Stimulated activated CD8-positive, alpha-beta memory T cell treated with anti-CD3 and anti-CD28 coated beads, Interleukin-12 subunit alpha, Interleukin-12 subunit beta, amount 100 ng/mL, for 24 hours (primary cell): ENCODE data around the gene IRS2.

ENCODE experiments used
- DNase-seq: peaks from one replicate; pipeline ENCODE4 v3.0.0-alpha.2; 2020; ENCODE audit errors: extremely low read depth

The IRS2 gene

DNA sequence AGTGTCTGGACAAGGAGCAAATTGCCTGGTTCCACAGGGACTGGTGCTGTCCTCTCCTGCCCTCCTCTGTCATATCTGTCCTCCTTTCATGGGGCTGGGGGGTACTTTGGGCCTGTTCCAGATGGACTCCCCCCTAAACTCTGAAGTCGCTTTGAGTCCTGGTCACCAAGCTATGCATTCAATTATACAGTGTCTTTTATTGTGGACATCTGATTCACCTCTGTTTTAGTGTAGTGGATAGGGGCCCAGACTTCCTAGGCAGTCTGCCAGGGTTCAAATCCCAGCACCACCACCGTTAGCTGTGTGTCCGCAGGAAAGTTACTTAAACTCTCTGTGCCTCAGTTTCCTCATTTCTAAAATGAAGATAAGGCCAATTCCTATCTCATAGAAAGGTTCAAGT is 21.0 kb upstream of the IRS2 start:
- no peak for DNase-seq

DNA sequence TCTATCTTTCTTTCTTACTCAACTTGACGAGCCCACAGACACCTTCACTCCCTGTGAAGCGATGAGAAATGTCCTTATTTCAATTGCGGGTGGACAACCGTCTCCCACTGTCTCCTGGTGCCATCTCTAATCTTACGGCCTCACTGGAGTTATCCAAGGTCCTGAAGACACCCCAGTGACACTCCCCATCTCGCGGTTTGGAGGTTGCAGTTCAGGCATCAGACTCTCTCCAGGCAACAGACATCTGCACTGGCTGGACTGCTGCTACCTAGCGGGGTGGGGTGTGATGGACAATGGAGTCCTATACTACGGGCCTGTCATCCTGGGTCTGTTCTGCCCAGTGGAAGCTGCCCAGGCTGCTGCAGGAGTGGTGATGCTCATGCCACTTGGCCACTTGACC is 18.3 kb upstream of the IRS2 start:
- DNase-seq = no peak

DNA sequence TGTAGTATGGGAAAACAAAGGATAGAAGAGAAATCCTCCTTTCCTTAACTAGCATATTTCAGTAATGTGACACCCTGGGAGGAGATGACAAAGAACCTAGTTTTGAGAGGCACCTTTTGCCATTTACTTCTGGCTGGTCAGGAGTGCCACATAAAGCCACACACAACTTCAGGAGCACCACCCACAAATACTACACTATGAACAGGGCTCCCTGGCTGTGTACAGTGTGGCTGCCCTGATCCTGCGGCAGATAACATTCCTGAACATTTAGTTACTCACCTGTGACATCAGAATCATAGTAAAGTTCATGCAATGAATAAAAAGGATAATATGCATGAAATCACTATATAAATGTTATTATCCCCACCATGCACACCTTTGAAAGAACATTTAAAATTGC is 17.4 kb upstream of the IRS2 start:
- DNase-seq = no peak

DNA sequence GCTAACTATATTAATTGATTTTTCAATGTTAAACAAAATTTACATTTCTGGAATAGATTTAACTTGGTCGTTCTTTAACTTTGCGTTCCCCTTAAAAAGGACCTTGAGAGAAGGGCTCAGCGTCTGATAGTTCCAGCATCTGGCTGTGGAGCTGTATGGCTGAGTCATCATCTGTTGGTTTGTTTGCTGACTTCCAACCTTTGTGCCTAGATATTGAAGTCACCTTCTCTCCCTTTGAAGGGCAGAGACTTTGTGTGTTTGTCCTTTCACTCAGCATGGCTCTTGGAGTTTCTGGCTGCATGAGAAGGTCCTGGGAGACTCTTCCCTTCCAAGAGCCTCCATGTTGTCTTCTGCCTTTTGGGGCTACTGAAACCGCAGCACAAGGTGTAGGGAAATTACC is 16.6 kb upstream of the IRS2 start:
- no peak for DNase-seq

DNA sequence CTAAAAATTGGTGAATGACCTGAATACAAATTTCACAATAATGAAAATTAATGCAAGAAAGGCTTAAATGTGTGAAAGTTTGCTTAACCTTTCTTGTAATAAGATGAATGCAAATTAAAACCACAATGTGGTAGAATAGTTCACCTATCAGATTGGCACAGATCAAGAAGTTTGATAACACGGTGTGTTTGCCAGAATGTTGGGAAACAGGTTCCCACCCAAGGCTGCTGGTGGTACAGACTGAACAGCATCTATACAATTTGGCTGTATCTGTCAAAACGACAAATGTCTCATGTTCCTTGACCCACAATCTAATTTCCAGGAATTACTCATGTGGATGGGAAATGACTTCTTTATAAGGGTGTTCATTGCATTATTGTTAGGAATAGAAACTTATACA is 8.6 kb upstream of the IRS2 start:
- no peak for DNase-seq

DNA sequence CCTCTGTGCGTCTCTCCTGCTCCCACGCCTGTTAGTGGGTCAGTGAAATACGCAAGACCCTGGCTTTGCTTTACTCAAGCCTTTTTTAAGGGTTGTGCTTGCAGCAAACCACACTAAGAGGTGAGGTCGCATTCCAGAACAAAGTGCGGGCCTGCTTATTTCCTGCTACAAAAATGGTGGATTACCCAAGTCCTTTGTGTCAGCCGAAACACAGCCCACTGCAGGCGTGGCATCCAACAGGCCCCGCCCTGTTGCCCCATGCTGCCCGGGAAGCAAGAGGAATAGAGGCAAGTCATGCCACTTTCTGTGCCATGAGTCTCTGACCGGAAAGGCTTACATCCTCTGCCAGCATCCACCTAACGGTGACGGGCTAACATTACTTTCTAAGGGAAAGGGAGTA is 7.7 kb upstream of the IRS2 start:
- DNase-seq = no peak

DNA sequence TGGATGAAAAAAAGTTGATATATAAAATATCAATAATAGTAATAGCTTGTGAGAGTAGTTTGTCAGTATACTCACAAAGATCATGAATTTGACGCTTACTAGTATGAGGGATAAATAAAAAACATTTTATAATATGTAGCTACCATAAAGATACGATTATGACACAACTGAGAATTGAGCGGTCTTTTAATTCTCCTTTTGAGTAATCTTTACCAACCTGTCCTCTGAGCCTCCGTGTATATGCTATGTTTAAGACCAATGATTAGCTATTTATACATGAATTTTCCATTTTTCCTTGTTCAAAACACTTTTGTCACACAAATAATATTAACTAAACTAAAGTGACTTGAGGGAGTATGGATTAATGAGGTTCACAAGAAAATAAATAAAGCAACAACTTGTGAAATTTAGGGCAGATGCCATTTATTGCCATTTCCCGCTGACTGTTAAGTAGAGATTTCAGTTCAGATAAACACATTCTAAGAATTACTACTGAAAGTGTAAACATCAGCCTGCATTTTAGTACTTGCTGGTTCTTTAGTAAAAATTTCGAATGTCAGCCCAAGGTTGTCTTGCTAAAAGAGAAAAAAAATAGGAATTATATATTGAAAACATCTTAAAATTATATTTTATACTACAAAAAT is 6.2 kb upstream of the IRS2 start:
- DNase-seq = no peak

DNA sequence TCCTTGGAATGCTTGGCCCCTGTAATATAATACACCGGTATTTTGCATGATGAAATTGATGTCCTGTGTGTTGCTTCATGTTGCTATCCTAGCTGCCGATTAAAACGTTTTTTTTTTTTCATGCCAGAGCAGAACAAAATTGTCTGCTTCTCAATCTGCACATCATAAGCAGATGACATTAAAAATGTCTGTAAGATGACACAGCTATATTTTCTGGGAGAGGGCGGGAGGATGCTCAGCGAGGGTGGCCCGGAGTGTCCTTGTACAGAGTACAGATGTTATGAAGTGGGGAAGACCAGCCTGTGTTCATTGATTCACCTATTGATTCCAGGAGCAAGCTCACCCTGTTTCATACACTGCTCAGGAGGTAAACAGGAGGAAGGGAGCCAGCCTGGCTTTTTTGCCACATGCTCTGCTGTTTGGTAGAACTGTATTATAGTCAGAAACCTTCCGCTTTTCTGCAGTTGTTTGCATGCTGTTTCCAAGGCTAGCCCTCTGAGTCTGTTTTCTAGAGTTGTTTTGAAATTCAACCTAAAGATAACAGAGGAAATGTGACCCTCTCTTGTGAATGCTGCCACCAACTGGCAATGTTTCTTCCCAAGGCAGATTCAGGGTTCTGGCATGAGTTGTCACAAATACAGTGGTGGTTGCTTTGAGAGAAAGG is 4.7 kb upstream of the IRS2 start:
- no peak for DNase-seq

DNA sequence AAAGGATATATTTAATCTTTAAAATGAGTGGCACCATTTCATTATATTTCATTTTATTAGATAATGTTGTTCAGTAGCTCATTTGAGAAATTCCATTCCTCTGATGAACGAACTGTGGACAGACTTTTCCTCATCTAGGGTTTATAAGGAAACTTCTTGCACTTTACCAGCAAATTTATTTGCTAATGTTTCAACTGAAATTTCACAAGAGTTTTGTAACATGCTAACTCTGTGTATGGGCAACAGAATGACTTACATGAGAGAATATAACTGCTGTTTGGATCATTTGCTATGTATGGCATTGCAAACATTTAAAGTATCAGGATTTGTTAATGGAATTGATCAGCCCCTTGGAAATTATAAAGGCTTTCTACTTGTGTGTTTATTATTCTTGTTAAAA is 3.7 kb upstream of the IRS2 start:
- DNase-seq = no peak

DNA sequence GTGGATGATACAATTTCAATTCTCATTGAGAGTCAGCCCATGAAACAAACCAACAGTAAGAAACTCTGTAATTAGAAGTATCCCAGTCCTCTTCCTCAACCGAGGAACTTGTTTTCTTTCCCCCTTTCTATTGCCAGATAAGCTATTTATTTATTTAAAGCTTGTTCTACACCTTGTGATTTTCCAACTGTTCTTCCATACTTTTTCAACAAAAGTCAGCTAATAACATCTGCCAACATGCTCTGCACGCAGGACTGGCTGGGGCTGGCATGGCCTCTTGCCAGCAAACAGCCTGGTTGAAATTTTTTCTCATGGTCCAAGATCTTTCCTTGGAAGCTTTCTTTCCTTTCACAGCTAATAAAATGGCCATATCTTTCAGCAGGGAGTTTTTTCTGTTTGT is 2.9 kb upstream of the IRS2 start:
- DNase-seq = no peak

DNA sequence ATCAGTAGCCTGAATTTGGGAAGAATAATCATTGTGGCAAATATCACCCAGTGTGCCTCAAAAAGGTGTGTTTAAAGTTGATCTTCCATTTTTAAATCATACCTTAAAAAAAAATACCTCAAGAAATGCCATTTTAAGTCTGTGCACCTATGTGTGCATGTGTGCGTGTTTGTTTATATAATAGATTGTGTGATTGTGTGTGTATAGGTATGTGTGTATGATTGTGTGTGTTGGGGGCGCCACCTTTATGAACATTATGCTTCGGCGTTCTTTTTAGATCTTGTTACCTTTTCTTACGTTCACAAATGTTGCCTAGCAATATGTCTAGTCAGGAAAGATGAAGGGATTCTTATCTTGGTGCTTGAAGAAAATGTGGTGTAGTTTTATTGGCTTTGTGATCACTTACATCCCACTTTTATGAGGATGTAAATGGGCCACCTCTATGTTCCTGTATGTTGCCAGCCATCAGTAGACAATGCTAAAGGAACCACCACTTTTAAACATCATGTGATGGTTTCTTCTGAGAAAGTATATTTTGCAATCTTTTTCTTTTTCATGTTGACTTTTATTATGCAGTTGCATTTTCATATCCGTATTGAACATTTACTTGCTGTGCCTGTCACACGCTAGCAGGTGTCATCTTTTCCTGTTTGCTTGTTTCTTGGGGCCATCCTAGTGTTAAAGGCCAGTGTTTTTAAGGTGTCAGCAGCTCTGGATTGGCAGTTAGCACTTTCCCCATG is 2.2 kb upstream of the IRS2 start:
- no peak for DNase-seq

DNA sequence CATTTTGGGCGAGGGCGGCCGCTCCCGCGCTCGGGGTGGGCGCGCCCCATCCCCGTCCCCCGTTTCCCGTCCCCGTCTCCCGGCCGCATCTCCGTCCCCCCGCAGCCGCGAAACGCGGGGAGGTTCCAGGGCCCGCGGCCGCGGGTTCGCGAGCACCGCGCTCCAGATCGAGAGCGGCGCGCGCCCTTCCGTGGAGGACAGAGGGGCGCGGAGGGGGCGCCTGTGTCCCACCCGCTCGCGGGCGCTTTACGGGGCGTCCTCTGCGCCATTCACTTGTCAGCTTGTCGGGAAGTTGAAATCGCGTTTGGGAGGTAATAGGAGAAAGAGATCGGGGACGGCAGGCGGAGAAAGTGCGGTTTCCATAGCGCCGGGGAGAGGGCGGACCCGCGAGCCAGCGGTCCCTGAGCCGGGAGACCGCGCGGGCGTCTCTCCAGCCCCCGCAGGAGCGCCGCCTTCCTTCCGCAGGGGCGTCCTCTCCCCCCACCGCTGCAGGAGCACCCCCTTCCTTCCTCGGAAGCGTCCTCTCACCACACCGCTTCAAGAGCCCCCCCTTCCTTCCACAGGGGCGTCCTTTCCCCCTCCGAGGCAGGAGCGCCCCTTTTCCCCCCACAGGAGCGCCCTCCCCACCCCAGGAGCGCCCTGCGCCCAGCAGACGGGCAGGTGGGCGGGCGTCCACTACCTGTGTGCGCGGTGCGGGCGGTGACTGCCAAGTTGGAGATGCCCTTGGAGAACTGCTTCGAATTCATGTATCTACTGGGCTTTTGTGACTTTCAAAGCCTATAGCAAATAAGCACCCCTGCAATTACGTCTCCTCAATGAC is 962 bp upstream of the IRS2 start:
- DNase-seq = no peak

DNA sequence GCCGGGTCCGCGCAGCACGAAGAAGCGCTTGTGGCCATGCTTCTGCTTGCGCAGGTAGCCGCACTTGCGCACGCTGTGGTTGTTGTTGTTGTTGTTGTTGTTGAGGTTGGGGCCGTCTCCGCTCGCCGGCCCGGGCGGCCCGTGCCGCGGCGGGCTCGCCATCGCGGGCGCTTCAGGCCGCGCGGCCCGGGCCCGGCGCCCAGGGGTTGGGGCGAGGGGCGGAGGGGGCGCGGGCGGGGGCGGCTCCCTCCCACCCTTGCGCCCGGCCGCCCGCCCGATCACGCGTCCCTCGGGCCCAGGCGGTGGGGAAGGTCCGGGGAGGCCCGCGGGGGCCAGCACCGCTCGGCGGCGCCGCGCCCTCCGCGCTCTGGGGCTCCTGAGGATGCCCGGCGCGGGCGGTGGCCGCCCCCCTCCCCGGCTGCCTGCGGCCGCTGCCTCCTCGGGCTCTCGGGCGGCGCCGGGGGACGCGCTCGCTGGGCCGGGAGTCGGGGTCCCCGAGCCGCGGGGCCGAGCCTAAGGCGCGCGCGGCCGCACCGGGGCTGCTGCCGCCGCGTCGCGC is 412 bp downstream of the IRS2 start:
- DNase-seq = no peak

DNA sequence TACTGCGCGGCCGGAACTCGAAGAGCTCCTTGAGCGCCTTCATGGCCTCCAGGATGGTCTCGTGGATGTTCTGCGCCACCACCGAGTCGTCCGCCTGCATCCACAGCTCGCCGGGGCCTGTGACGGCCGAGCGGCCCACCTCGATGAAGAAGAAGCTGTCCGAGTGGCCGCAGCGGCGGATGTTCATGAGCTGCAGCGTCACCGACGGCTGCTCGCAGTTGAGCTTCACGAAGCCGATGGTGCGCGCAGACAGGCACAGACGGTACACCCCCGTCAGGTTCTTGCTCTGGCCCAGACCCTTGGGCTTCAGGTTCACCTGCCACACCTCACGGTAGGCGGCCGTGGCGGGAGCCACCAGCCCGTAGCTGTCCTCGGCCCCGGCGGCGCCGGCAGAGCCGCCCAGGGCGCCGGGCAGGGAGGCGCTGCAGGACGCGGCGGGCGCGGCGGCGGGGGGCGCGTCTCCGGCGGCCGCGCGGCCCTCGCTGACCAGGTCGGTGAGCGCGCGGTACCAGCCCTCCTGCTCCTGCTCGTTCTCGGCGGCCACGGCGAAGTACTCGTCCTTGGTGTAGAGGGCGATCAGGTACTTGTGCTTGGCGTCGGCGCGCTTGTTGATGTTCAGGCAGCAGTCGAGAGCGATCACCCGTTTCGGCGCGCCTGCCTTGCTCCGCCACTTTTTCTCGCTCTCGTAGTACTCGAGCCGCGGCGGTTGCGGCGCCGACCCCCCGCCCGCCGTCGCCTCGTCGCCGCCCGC is 1.1 kb downstream of the IRS2 start:
- no peak for DNase-seq

DNA sequence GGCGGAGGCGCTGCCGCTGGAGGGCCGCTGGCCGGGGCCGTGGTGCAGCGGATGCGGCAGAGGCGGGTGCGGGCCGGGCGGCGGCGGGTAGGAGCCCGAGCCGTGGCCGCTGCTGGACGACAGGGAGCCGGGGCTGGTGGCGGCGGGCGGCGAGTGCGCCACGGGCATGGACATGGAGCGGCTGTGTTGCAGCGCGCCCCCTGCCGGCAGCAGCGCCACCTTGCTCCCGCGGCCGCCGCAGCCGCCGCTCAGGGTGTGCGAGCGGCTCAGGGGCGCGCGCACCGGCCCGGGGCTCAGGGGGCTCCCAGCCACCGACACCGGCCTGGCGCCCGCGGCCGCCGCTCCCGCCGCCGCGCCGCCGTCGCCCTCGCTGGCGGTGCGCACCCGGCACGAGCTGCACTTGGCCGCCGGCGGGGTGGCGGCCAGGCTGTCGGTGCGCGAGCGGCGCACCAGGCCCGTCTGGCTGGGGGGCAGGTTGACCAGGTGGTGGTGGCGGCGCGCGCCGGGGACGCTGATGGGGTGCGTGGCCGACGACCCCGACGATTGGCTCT is 1.7 kb downstream of the IRS2 start:
- no peak for DNase-seq

DNA sequence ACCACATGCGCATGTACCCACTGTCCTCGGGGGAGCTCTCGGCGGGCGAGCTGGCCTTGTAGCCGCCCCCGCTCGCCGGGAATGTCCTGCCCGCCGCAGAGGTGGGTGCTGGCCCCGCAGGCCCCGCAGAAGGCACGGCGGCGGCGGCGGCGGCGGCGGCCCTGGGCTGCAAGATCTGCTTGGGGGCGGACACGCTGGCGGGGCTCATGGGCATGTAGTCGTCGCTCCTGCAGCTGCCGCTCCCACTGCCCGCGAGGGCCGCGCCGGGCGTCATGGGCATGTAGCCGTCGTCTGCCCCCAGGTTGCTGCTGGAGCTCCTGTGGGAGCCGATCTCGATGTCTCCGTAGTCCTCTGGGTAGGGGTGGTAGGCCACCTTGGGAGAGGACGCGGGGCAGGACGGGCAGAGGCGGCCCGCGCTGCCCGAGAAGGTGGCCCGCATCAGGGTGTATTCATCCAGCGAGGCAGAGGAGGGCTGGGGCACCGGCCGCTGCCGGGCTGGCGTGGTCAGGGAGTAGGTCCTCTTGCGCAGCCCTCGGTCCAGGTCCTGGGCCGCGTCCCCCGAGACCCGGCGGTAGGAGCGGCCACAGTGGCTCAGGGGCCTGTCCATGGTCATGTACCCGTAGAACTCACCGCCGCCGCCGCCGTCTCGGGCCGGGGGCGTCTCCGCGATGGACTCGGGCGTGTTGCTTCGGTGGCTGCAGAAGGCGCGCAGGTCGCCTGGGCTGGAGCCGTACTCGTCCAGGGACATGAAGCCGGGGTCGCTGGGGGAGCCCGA is 2.4 kb downstream of the IRS2 start:
- no peak for DNase-seq

DNA sequence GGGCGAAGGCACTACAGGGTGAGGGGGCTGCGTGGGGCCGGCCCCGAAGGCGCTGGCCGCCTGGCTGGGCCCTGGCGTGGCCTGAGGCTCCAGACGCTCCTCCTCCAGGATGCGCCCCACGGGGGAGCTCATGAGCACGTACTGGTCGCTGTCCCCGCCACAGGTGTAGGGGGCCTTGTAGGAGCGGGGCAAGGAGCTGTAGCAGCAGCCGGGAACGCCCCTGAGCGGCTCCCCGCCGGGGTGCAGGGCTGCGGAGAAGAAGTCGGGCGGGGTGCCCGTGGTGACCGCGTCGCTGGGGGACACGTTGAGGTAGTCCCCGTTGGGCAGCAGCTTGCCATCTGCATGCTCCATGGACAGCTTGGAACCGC is 3.0 kb downstream of the IRS2 start:
- no peak for DNase-seq

DNA sequence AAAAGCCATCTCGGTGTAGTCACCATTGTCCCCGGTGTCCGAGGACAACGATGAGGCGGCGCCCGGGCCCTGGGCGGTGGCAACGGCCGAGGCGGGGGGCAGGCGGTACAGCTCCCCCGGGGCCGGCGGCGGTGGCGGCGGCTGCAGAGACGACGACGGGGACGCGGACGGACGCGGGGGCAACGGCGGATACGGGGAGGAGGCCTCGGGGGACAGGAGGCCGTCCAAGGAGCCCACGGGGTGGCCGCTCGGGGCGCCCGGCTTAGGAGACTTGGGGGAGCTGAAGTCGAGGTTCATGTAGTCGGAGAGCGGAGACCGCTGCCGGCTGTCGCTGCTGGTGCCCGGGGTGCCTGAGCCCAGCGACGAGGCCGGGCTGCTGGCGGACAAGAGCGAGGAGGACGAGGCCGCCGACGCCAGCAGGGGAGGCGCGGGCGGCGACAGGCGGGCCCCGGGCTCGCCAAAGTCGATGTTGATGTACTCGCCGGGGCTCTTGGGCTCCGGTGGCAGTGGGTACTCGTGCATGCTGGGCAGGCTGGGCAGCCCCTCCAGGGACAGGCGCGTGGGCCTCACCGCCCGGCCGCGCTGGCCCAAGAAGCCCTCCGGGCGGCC is 3.5 kb downstream of the IRS2 start:
- no peak for DNase-seq

DNA sequence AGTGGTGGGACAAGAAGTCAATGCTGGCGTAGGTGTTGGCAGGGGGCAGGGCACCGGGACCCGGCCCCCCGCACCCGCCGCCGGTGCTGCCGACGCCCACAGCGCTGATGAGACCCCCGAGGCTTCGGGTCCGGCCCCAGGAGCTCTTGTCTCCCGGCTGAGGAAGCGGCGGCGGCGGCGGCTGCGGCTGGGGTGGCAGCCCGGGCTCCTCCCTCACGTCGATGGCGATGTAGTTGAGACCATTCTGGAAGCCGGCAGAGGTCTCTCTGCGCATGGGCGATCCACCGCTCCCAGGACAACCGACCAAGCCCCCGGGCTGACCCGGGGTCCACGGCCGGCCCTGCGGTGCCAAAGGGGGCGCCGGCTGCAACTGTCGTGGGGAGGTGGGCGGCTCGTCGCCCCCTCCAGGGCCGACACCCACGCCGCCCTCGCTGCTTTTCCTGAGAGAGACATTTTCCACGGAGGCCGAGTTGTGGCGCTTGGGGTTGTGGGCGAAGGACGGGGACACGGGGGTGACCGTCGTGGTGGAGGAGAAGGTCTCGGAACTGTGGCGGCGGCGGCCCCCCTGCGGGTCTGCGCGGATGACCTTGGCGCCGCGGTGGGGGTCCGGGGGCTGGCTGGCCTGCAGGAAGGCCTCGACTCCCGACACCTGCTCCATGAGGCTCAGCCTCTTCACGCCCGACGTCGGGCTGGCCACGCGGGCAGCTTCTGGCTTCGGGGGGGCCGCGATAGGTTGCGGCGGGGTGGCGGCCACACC is 4.1 kb downstream of the IRS2 start:
- DNase-seq = no peak
